HepG2 (cell line): Measurements from ENCODE around the gene IGF2. TPM values are rescaled to one million over a fixed set of nuclear protein-coding genes. Genes with fewer than 3 reads are reported as not detected.

ENCODE experiments used
- AGO1 ChIP-seq: fragments of 200-400 bp; formaldehyde crosslinking; IDR thresholded peaks from 2 replicates; pipeline ENCODE4 v1.6.1; 2017; ENCODE audit warnings: mild to moderate bottlenecking, low read depth, low read length, moderate library complexity; ENCODE audit not compliant: poor library complexity, severe bottlenecking
- CAMTA2 ChIP-seq: sonication (generic); formaldehyde crosslinking; IDR thresholded peaks from 2 replicates; pipeline ENCODE4 v1.4.0; 2020; ENCODE audit warnings: mild to moderate bottlenecking, missing genetic modification reagents, borderline replicate concordance
- CTCF ChIP-seq: sonication (generic); formaldehyde crosslinking; IDR thresholded peaks from 2 replicates; pipeline ENCODE4 v1.5.0; 2020; ENCODE audit warnings: mild to moderate bottlenecking, missing genetic modification reagents, moderate library complexity
- ELF1 ChIP-seq: sonication (generic); formaldehyde crosslinking; IDR thresholded peaks from 2 replicates; pipeline ENCODE4 v1.4.0; 2020; ENCODE audit warnings: missing genetic modification reagents
- GABPB1 ChIP-seq: IDR thresholded peaks from 2 replicates; pipeline ENCODE4 v1.6.1; 2016; ENCODE audit warnings: mild to moderate bottlenecking, missing genetic modification reagents, moderate library complexity, missing compliant biosample characterization
- HNF4G ChIP-seq, 2 experiments: sonication (generic) in 1 of 2; formaldehyde crosslinking in 1 of 2; IDR thresholded peaks; 2 replicates each; pipeline versions ENCODE4 v1.4.0 to v1.6.1; 2011 to 2020; ENCODE audit warnings: borderline replicate concordance in 2 of 2, low read depth in 2 of 2, mild to moderate bottlenecking in 2 of 2, low read length in 1 of 2, missing genetic modification reagents in 1 of 2, moderate library complexity in 1 of 2
- IRX3 ChIP-seq: sonication (generic); formaldehyde crosslinking; IDR thresholded peaks from 2 replicates; pipeline ENCODE4 v1.8.1; 2023; ENCODE audit warnings: mild to moderate bottlenecking, low read depth, missing genetic modification reagents, borderline replicate concordance
- KDM2A ChIP-seq: sonication (generic); formaldehyde crosslinking; IDR thresholded peaks from 2 replicates; pipeline ENCODE4 v1.4.0; 2020; ENCODE audit warnings: low read depth, missing genetic modification reagents, borderline replicate concordance
- MED1 ChIP-seq: sonication (generic); formaldehyde crosslinking; IDR thresholded peaks from 2 replicates; pipeline ENCODE4 v1.4.0; 2020; ENCODE audit warnings: missing genetic modification reagents
- NR2F2 ChIP-seq: IDR thresholded peaks from 2 replicates; pipeline ENCODE4 v1.6.1; 2012; ENCODE audit warnings: low read depth, inconsistent platforms, borderline replicate concordance
- PHF8 ChIP-seq: sonication (generic); formaldehyde crosslinking; IDR thresholded peaks from 2 replicates; pipeline ENCODE4 v1.5.0; 2020; ENCODE audit warnings: missing genetic modification reagents
- SOX5 ChIP-seq: IDR thresholded peaks from 2 replicates; pipeline ENCODE4 v1.6.1; 2016; ENCODE audit warnings: borderline replicate concordance
- ZBTB33 ChIP-seq: sonication (generic); formaldehyde crosslinking; IDR thresholded peaks from 2 replicates; pipeline ENCODE4 v1.4.0; 2020; ENCODE audit warnings: missing genetic modification reagents
- ZBTB34 ChIP-seq: sonication (generic); formaldehyde crosslinking; IDR thresholded peaks from 2 replicates; pipeline ENCODE4 v1.8.0; 2022; ENCODE audit warnings: mild to moderate bottlenecking, missing genetic modification reagents
- ZBTB7A ChIP-seq: sonication (generic); formaldehyde crosslinking; IDR thresholded peaks from 2 replicates; pipeline ENCODE4 v1.8.0; 2022; ENCODE audit warnings: mild to moderate bottlenecking, missing genetic modification reagents
- ZNF687 ChIP-seq: sonication (generic); formaldehyde crosslinking; IDR thresholded peaks from 2 replicates; pipeline ENCODE4 v1.5.1; 2020; ENCODE audit warnings: mild to moderate bottlenecking, missing genetic modification reagents, moderate library complexity
- ZSCAN21 ChIP-seq: sonication (generic); formaldehyde crosslinking; IDR thresholded peaks from 2 replicates; pipeline ENCODE4 v1.8.0; 2022; ENCODE audit warnings: mild to moderate bottlenecking, missing genetic modification reagents, moderate library complexity, borderline replicate concordance
- polyA plus RNA-seq, 8 experiments: library from polyadenylated mRNA; depleted of rRNA in 3 of 8; stranded (reverse) in 7 of 8; unstranded in 1 of 8; fragments of >200 nt; fragmentation: Illumina TruSeq in 4 of 8; extraction: Trizol in 4 of 8; gene quantifications; 2 replicates each; pipeline versions ENCODE4 v1.2.1 to v1.2.3, GENCODE V29; 2011 to 2016; ENCODE audit warnings: low read depth in 4 of 8, missing spikeins in 1 of 8, mixed read lengths in 1 of 8; ENCODE audit not compliant: insufficient read depth in 1 of 8
- total RNA-seq, 5 experiments: library from RNA; depleted of rRNA; stranded (reverse); fragments of >200 nt; fragmentation: Illumina TruSeq; extraction: Trizol; gene quantifications; 2 replicates each; pipeline ENCODE4 v1.2.3, GENCODE V29; 2016; ENCODE audit warnings: low read depth in 1 of 5

The IGF2 gene
- total and polyA plus RNA-seq, 2 of the 13 experiments (the other 11 are each of a cell fraction or from before 2014, with no cell fraction given) = 79.1 to 254 TPM

- TF ChIP-seq ZNF687 (CRISPR knock-in tag) = peak; percentile 72
- TF ChIP-seq HNF4G (IDR thresholded peaks at IDR 0.05; ENCODE audit: borderline replicate concordance, low read depth, low read length) = no peak
- 0 out of 2 replicates have a peak, but pooled peaks have one; percentile 19 for TF ChIP-seq HNF4G (CRISPR knock-in tag; IDR thresholded peaks at IDR 0.05; ENCODE audit: borderline replicate concordance, low read depth)
- 0 out of 2 replicates have a peak, but pooled peaks have one; percentile 33 for TF ChIP-seq IRX3
- TF ChIP-seq GABPB1 (CRISPR knock-in tag) = peak; percentile 45; the same call in 1 of the 2 replicates
- TF ChIP-seq CAMTA2 (CRISPR knock-in tag) = peak; percentile 5; the same call in 1 of the 2 replicates
- TF ChIP-seq ZBTB34 (CRISPR knock-in tag) = peak; percentile 77; the same call in 1 of the 2 replicates
- TF ChIP-seq NR2F2 = no peak
- TF ChIP-seq CTCF (CRISPR knock-in tag) = peak; percentile 39; the same call in 1 of the 2 replicates
- TF ChIP-seq SOX5 (CRISPR knock-in tag) = no peak
- TF ChIP-seq ZBTB7A (CRISPR knock-in tag) = 0 out of 2 replicates have a peak, but pooled peaks have one; percentile 46
- TF ChIP-seq ZBTB33 (CRISPR knock-in tag) = peak; percentile 21; the same call in 1 of the 2 replicates
- TF ChIP-seq PHF8 = no peak
- peak; percentile 100 for TF ChIP-seq AGO1
- no peak for TF ChIP-seq MED1
- TF ChIP-seq ZSCAN21 = peak; percentile 47
- TF ChIP-seq ELF1 (CRISPR knock-in tag) = peak; percentile 81
- TF ChIP-seq KDM2A (CRISPR knock-in tag) = peak; percentile 68; the same call in 1 of the 2 replicates
Observed at GRCh38 chr11:2128130-2128510, 11.1 kb downstream of the IGF2 start (continued).
